ENCODE results near the gene TRIM6. TPM values are rescaled to one million over a fixed set of nuclear protein-coding genes. Genes with fewer than 3 reads are reported as not detected.
"Not testable (repeated sequence)": the region's sequence is repeated elsewhere in the genome, so short reads cannot be mapped to it uniquely, and the experiment has no call there.

TRIM6 gene
- 10 to 100 TPM in 3 of 4 donors, 1 to 10 TPM in 1; 3.4 to 69.0 (median 16.9) TPM for polyA plus RNA-seq (ENCODE audit: insufficient read length in 4 of 4)

GRCh38 chr11:5596607-5597201 is at the start of gene TRIM6:
Gene TRIM6 (plus strand): TSS chr11:5596637. CDS start chr11:5596898, 261 bp downstream.
- DNase-seq (ENCODE audit: low read depth in 4 of 4, low spot score in 3 of 4): peak in 3 of 4 donors; percentile 20 to 46 (median 39)

- no peak for DNase-seq (ENCODE audit: low read depth in 4 of 4, low spot score in 3 of 4)
These were observed 48.5 kb upstream of the TRIM6 start for GRCh38 chr11:5547982-5548381.

GRCh38 chr11:5548440-5548839 is 48.0 kb upstream of the TRIM6 start, which contains the start of gene OR52H1:
Gene OR52H1 (minus strand): TSS chr11:5548540. CDS start chr11:5545505, 3,035 bp downstream.
- DNase-seq (ENCODE audit: low read depth in 4 of 4, low spot score in 3 of 4): no peak

GRCh38 chr11:5550440-5551095 is 45.9 kb upstream of the TRIM6 start:
- DNase-seq (ENCODE audit: low read depth in 4 of 4, low spot score in 3 of 4): no peak

- DNase-seq (ENCODE audit: low read depth in 4 of 4, low spot score in 3 of 4): no peak
These were observed 43.1 kb upstream of the TRIM6 start for GRCh38 chr11:5553343-5553742.

GRCh38 chr11:5556596-5557188 is 39.7 kb upstream of the TRIM6 start:
- DNase-seq (ENCODE audit: low read depth in 4 of 4, low spot score in 3 of 4): no peak

- no peak for DNase-seq (ENCODE audit: low read depth in 4 of 4, low spot score in 3 of 4)
These were observed 38.7 kb upstream of the TRIM6 start for GRCh38 chr11:5557751-5558150.

GRCh38 chr11:5564259-5565019 is 32.0 kb upstream of the TRIM6 start:
- no peak for DNase-seq (ENCODE audit: low read depth in 4 of 4, low spot score in 3 of 4)

GRCh38 chr11:5574654-5575053 is 21.8 kb upstream of the TRIM6 start:
- no peak for DNase-seq (ENCODE audit: low read depth in 4 of 4, low spot score in 3 of 4)

- DNase-seq (ENCODE audit: low read depth in 4 of 4, low spot score in 3 of 4): no peak
These were observed 21.3 kb upstream of the TRIM6 start for GRCh38 chr11:5575152-5575551.

- no peak for DNase-seq (ENCODE audit: low read depth in 4 of 4, low spot score in 3 of 4)
These were observed 19.3 kb upstream of the TRIM6 start for GRCh38 chr11:5577101-5577500.

- DNase-seq (ENCODE audit: low read depth in 4 of 4, low spot score in 3 of 4): no peak
These were observed 15.9 kb upstream of the TRIM6 start, which contains the start of gene OR52B6 for GRCh38 chr11:5580577-5580976. Gene OR52B6 (plus strand): TSS chr11:5580877. CDS start chr11:5580877, 0 bp downstream.

GRCh38 chr11:5581014-5581413 is 15.4 kb upstream of the TRIM6 start:
- no peak for DNase-seq (ENCODE audit: low read depth in 4 of 4, low spot score in 3 of 4)

- not testable (repeated sequence) for DNase-seq (ENCODE audit: low read depth in 4 of 4, low spot score in 3 of 4)
These were observed 12.0 kb upstream of the TRIM6 start for GRCh38 chr11:5584458-5584857.

- DNase-seq (ENCODE audit: low read depth in 4 of 4, low spot score in 3 of 4): not testable (repeated sequence)
These were observed 6.5 kb upstream of the TRIM6 start for GRCh38 chr11:5589906-5590305.

- no peak for DNase-seq (ENCODE audit: low read depth in 4 of 4, low spot score in 3 of 4)
These were observed 4.8 kb upstream of the TRIM6 start for GRCh38 chr11:5591613-5592012.

- no peak for DNase-seq (ENCODE audit: low read depth in 4 of 4, low spot score in 3 of 4)
These were observed 3.8 kb upstream of the TRIM6 start for GRCh38 chr11:5592615-5593014.

- no peak for DNase-seq (ENCODE audit: low read depth in 4 of 4, low spot score in 3 of 4)
These were observed 3.3 kb upstream of the TRIM6 start for GRCh38 chr11:5593146-5593545.

GRCh38 chr11:5597953-5598352 is 1.5 kb downstream of the TRIM6 start:
- no peak for DNase-seq (ENCODE audit: low read depth in 4 of 4, low spot score in 3 of 4)

- peak in 3 of 4 donors; percentile 38 to 46 (median 42) for DNase-seq (ENCODE audit: low read depth in 4 of 4, low spot score in 3 of 4)
These were observed 4.0 kb downstream of the TRIM6 start for GRCh38 chr11:5600374-5600851.

- DNase-seq (ENCODE audit: low read depth in 4 of 4, low spot score in 3 of 4): not testable (repeated sequence)
These were observed 6.4 kb downstream of the TRIM6 start for GRCh38 chr11:5602791-5603190.
